CD4-positive, alpha-beta T cell treated with Interleukin-10 for 1 hour (primary cell): ENCODE results near the gene SLC9C1.

Experiments used
- DNase-seq: peaks from one replicate; pipeline ENCODE4 v3.0.0-alpha.2; 2020

Gene SLC9C1

DNA sequence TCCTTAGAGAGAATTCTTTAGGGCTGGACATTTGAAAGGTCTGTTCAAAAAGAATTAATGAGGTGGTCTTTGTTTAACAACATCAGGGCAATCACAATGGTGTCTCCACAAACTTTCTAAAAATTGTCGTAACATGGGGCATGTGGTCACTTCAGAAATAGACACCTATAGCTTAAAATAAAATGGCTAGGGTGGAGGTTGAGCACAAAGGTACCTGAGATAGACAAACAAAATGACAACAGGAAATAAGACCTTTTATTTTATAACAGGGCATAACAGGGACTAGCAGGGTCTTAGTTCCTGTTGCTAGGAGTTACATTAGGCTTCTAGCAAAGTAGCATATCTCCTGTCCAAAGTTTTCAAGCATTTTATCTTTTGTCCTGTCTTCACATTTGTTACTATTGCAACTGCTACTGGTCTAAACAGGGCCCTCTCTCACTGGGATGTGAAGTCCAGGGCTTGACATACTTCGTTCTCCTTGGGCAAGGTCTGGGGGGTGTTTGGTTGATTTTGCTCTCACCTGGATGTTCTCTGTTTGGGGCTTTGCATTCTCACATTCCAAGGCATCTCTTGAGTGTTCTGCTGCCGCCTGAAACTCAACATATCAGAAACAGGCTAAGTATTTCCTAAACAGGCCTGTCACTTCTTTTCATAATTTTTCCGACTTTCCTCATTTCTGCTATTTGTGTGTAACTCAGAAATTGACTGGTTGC lies 163.9 kb downstream of the SLC9C1 start:
- DNase-seq, result no peak

GRCh38 chr3:112128843-112129727 lies 164.9 kb downstream of the SLC9C1 start:
- DNase-seq, result peak; percentile 84

- peak; percentile 29 for DNase-seq
Observed at GRCh38 chr3:112127522-112128494, 166.2 kb downstream of the SLC9C1 start.

GRCh38 chr3:112126511-112126911 lies 167.5 kb downstream of the SLC9C1 start:
- peak; percentile 32 for DNase-seq

GRCh38 chr3:112124907-112125607 lies 169.0 kb downstream of the SLC9C1 start:
- DNase-seq, result no peak

- no peak for DNase-seq
Observed at GRCh38 chr3:112123548-112123947, 170.5 kb downstream of the SLC9C1 start.

- DNase-seq, result no peak
Observed at GRCh38 chr3:112122870-112123269, 171.1 kb downstream of the SLC9C1 start.

- DNase-seq, result no peak
Observed at GRCh38 chr3:112121577-112122547, 172.2 kb downstream of the SLC9C1 start.

- DNase-seq, result peak; percentile 28
Observed at GRCh38 chr3:112119962-112120836, 173.8 kb downstream of the SLC9C1 start.

DNA sequence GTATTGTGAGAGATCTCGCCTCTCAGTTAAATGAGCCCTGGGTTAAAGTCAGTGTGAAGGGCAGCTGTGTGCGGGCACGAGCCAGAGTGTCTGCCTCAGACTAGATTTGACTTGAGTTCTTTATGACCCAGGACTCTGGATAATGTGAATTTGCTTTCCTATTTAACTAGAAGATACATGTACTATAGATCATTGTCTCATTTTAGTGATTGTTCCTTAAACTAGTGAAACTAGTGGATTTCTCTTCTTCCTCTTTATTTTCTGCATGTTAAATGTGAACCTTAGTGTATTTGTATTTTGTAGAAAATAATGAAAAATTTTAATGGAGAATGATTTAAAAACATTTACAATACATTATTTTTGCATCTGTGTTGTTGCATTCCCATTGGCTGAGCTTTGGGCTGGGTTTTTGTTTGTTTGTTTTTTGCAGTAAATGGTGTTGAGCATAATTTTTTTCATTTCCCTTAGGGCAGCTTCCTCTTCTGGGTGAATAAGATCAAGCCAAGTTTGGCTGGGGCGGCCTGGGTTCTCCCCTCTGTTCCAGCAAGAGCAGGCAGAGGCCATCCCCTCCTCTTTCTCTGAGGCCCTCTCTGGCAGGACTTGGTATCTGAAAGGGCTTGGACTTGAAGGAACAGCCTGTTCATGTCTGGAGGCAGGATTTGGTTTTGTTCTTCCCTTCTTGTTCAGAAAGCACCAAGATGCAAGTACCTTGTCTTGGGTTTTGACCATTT lies 176.0 kb downstream of the SLC9C1 start:
- DNase-seq, result no peak

- no peak for DNase-seq
Observed at GRCh38 chr3:112117415-112117814, 176.6 kb downstream of the SLC9C1 start.

DNA sequence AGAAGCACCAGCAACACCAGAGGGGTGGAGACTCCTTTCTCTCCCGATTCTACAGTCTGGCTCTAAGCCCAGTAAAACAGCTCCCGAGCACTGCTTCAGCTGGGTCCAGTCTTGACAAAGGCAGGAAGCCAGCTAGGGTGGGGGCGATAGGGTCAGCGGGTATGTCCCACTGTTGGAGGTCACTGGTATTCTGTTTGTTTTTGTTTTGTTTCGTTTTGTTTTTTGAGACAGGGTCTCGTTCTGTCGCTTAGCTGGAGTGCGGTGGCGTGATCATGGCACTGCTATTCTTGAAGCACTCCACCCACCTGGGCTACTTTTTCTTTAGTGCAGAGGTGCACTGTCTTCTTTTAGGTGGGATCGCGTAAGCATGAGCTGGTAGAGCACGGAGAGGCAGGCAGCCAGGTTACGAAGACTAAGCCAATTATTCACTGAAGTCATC lies 177.2 kb downstream of the SLC9C1 start:
- no peak for DNase-seq

- DNase-seq, result no peak
Observed at GRCh38 chr3:112115806-112116383, 178.1 kb downstream of the SLC9C1 start.

DNA sequence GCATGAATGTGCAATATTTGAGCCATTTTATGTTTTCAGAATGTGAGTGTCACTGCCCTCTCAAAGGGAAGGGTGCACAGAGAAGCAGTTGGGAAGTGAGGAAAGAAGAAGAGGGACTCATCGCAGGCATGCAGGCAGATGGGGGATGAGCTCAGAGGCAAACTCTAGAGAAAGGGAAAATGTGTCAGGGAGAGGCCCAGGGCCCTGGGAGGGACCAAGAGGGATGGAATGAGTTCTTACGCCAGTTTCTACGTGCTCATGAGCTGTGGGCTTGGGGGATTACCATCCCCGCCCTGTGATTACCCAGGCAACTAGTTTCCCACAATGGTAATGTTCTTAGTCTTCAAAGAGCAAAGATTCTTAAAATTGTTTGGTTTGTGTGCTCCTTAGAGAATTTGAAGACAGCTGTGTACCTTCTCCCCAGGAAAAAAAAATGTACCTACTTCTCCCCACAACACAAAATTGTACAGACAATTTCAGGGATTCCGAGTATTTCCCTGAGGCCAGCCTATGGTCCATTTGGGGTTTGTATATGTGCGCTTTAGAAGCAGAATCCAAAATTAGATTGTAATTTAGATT lies 178.8 kb downstream of the SLC9C1 start:
- DNase-seq, result no peak

DNA sequence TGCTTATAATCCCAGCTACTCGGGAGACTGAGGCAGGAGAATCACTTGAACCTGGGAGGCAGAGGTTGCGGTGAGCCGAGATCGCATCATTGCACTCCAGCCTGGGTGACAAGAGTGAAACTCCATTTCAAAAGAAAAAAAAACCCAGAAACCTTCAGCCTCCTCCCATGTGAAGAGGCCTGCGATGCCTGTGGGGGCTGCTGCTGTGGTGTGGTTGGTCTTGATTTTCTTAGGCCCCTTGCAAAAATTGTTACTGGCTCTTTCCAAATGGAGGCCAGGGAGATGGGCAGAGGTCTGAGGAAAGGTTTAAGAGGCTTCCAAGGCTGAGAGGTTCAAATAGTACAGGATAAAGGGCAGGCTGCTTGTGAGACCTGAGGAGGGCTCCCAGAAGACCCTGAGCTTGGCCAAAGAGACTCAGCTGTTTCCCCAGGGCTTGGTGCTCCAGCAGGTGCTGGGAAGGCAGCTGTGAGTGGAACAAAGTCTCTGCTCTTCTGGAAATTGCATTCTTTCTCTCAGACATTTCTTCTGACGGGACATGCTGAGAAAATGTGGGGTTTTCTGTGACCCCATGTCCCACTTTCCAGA lies 179.3 kb downstream of the SLC9C1 start:
- DNase-seq, result no peak

DNA sequence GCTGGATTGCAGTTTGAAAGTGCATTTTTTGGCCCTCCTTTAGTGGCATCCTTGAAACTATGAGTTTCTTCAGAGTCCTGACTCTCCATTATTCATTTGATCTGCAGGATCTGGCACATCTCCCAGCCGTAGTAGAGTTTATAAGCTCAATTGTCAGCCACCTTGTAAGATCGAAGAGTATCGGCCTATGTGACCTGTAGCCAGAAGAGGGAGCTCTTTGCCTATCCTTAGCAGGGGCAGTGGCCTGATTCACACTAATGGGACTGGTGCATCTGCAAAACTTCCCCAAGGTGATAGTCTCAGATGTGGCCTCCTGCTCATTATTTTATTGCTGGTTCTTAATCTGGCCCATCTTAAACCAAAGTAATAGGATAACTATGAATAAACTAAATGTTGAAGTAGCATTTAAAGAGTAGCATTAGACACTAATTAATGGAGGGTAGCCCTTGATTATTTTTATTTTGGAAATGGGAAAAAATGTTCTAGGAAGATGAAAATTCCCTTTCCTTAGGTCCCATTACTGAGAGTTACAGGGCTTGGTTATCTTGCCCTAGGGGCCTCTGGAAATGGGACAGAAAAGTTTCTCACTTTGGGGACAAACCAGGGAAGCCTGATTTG lies 182.1 kb downstream of the SLC9C1 start:
- DNase-seq, result peak; percentile 82

- no peak for DNase-seq
Observed at GRCh38 chr3:112109322-112109721, 184.7 kb downstream of the SLC9C1 start.

DNA sequence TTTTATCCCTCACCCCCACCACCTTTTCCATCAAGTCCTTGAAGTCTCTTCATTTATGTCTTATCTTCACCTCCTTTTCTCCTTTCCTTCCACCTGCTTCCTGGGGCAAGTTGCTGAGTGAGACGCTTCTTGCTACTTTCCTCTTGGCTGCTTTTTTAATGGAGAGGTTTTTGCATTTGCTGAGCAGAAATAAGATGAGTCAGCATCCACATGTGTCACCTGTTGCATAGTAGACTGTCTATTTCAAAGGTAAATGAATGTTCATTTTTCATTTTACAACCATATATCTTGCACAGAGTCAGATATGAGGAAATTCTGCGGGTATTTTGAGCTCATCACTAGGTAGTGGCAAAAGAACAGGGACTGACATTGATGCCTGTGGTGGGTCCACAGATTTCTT lies 189.2 kb downstream of the SLC9C1 start:
- DNase-seq, result no peak
